ENCODE data around the gene NCKAP5. TPM values are rescaled to one million over a fixed set of nuclear protein-coding genes. Genes with fewer than 3 reads are reported as not detected.

The NCKAP5 gene
- total RNA-seq, 4 donors from 2014 or later: 0.03 to 0.55 (median 0.33) TPM

DNA sequence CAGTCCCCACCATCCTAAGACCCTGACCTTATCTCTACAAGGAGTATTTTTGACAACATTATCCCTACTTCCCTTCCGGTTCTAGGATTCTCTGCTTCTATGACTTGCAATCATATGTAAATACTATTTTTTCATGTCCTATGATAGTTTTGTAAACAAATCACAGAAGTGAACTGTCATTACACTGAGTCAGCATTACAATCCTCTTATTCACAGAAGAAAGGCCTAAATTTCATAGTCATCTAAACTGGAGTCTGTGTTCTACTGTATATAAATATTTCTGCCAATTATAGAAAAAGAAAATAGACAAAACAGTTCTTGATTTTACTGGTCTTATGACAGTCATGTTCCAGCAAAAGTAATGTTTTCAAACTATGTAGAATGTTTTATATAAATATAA lies 265.1 kb downstream of the NCKAP5 start:
- TF ChIP-seq CTCF (IDR thresholded peaks at IDR 0.05 in 4 of 5, conservative IDR thresholded peaks at IDR 0.05 in 1 of 5) (no peak), POLR2A (IDR thresholded peaks at IDR 0.05) (no peak)
- in situ Hi-C loops (cut with MboI; ENCODE audit: low sequenced_read_pairs in 4 of 4): no loop called here

GRCh38 chr2:133296401-133296800 lies 271.9 kb downstream of the NCKAP5 start:
- no peaks in the 10 kb centered on the region for H3K9me3 ChIP-seq
- H3K27ac ChIP-seq: no peak overlapping the region
- in situ Hi-C loops (cut with MboI; ENCODE audit: low sequenced_read_pairs in 4 of 4): no loop called here
- no peak for ATAC-seq
- no peak for DNase-seq
- TF ChIP-seq CTCF (IDR thresholded peaks at IDR 0.05 in 4 of 5, conservative IDR thresholded peaks at IDR 0.05 in 1 of 5): no peak
- no peak for TF ChIP-seq POLR2A (IDR thresholded peaks at IDR 0.05)
- H3K4me3 ChIP-seq: no peak overlapping the region
- H3K4me1 ChIP-seq: no peaks in the 10 kb centered on the region
- no peaks in the 10 kb centered on the region for H3K27me3 ChIP-seq
- intact Hi-C loops (cut with DNase I; ENCODE audit: low total_unique reads): no loop called here
- no peaks in the 10 kb centered on the region for H3K36me3 ChIP-seq

More for the DNA sequence above, 265.1 kb downstream of the NCKAP5 start:
- DNase-seq: no peak
- H3K36me3 ChIP-seq: no peaks in the 10 kb centered on the region
- no peak overlapping the region for H3K4me3 ChIP-seq
- H3K27me3 ChIP-seq: no peaks in the 10 kb centered on the region
- intact Hi-C loops (cut with DNase I; ENCODE audit: low total_unique reads): no loop called here
- no peak overlapping the region for H3K27ac ChIP-seq
- no peaks in the 10 kb centered on the region for H3K4me1 ChIP-seq
- ATAC-seq: no peak
- H3K9me3 ChIP-seq: no peaks in the 10 kb centered on the region

DNA sequence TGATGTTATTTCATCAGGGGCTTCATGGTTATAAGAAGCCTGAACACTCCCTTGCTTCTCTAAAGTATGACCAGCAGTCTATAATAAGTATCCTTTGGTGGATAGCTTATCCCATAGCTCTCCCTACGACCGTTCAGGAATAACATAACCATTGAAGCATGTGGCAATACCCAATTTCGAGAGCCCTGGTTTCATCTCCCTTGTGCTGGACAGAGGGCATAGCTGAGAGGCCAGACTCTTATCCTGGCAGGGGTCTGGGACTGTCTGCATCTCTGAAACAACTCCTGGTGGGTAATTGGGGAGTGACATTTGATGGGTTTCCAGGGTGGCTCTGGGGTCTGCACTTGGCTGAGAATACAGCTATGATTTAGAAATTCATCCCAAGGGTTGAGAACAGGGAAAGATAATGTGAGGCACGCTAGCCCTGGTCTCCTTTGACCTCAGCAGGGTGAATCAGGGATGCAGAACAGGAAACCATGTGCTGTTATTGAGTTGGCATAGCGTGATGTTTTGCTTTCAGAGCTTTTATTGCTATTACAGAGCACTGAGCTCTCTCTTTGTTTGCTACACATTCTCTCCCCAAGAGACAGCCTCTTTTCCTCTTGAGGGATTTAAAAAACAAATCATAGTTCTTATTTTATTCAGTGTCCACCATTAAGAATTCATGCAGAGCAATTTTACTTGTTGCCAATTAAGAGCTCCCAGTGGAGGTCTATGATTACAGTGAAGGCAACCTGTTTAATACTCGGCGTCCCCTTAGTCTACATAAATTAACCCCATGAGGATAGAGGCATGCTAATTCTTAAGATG lies 274.5 kb downstream of the NCKAP5 start:
- no peaks in the 10 kb centered on the region for H3K27me3 ChIP-seq
- TF ChIP-seq CTCF (IDR thresholded peaks at IDR 0.05 in 4 of 5, conservative IDR thresholded peaks at IDR 0.05 in 1 of 5) (no peak), POLR2A (IDR thresholded peaks at IDR 0.05) (no peak)
- H3K36me3 ChIP-seq: no peaks in the 10 kb centered on the region
- DNase-seq (no peak), ATAC-seq (no peak)
- intact Hi-C loops (cut with DNase I; ENCODE audit: low total_unique reads): no loop called here
- H3K4me1 ChIP-seq: no peaks in the 10 kb centered on the region
- in situ Hi-C loops (cut with MboI; ENCODE audit: low sequenced_read_pairs in 4 of 4): no loop called here
- H3K4me3 ChIP-seq: no peak overlapping the region
- H3K9me3 ChIP-seq: no peaks in the 10 kb centered on the region
- no peak overlapping the region for H3K27ac ChIP-seq

DNA sequence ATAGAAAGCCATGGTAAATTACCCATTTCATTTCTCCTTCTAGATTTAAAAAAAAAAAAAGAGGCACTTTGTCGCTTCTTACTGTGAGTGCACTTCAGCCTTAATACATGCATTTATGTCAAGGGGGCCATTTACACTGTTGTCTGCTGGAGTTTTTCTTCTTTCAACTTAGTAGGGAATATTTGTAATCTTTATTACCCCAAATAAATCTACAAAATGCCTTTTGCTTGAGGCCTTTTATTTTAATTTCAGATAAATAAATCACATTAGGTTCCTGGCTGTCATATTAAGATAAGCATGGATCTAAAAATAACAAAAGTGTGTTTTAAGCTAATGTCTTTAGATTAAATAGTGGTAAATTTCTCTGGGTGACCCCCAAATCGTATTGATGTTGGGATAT lies 276.0 kb downstream of the NCKAP5 start:
- Histone ChIP-seq H3K27ac (no peak overlapping the region), H3K4me3 (no peak overlapping the region), H3K4me1 (no peaks in the 10 kb centered on the region), H3K9me3 (no peaks in the 10 kb centered on the region), H3K27me3 (no peaks in the 10 kb centered on the region), H3K36me3 (no peaks in the 10 kb centered on the region)
- TF ChIP-seq POLR2A (IDR thresholded peaks at IDR 0.05) (no peak), CTCF (IDR thresholded peaks at IDR 0.05 in 4 of 5, conservative IDR thresholded peaks at IDR 0.05 in 1 of 5) (no peak)
- ATAC-seq (no peak), DNase-seq (no peak)
- in situ Hi-C loops (cut with MboI; ENCODE audit: low sequenced_read_pairs in 4 of 4) (no loop called here), intact Hi-C loops (cut with DNase I; ENCODE audit: low total_unique reads) (no loop called here)
